Measurements from ENCODE around the gene GOPC.

GOPC gene

DNA sequence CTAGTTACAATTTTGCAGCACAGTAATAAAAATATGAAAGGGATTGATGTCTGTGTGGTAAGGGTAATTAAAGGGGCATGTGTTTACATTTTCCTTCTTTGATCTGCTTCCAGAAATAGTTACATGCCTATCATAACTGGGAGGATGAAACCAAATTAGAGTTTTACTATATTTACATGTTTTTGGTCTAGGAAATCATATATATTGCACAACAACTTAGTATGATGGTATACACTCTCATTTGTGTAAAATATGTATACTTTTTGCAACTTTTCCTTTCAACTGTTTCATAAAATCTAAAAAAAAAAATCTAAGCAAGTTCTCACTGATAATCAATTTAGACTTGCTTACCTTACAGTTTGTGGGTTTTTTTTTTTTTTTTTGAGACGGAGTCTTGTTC, 87.7 kb downstream of the GOPC start:
- no peak for DNase-seq (ENCODE audit: low read depth in 2 of 2)

DNA sequence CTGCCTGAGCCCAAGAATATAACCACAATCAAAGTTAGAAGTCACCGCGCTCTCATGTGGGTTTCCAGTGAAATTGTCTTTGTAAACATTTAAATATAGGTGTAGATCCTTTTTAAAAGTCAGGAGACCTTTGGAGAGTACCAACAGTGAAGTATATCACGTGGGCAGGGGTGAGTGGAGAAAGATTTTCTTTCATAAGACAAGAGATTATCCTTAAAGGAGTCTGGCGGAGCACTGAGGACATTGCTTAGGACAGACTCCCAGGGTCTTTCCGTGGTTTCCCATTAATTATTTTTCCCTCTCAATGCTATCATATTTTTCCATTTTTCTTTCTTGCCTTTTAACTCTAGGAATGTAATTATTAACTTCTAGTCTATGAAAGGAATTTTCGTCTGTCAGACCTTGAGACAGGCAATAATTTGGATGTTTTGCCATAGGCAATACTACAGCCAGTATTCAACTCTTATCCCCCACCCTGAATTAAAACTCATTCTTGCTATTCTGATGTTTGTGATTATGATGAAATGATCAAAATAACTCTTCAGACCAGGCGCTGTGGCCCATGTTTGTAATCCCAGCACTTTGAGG, 88.4 kb downstream of the GOPC start:
- DNase-seq (ENCODE audit: low read depth in 2 of 2): no peak

DNA sequence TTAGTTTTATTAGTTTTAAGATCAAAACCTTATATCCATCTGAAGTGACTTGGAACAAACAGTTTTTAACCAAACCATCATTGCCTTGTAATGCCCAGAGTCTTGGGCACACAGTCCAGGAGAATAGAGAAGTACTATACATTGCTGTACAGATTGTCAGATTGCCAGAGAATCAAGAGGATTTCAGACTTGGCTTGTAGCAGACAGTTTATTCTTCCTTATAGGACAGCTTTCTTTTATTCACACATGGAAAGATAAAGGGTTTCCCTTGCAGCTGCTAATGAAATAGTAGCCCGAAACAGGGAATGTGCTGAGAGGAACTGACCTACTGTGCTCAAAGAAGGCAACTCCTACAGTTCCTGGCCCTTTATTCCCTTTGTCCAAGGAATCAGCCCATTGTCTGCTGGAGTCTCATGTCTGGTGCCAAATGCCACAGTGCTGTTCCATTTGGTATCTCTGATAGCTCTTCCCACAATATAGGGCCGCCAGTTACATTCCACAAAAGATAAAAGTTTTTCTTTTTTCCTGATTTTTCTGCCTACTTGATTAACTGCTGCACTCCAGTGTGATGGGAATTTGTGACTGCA, 89.2 kb downstream of the GOPC start:
- no peak for DNase-seq (ENCODE audit: low read depth in 2 of 2)

DNA sequence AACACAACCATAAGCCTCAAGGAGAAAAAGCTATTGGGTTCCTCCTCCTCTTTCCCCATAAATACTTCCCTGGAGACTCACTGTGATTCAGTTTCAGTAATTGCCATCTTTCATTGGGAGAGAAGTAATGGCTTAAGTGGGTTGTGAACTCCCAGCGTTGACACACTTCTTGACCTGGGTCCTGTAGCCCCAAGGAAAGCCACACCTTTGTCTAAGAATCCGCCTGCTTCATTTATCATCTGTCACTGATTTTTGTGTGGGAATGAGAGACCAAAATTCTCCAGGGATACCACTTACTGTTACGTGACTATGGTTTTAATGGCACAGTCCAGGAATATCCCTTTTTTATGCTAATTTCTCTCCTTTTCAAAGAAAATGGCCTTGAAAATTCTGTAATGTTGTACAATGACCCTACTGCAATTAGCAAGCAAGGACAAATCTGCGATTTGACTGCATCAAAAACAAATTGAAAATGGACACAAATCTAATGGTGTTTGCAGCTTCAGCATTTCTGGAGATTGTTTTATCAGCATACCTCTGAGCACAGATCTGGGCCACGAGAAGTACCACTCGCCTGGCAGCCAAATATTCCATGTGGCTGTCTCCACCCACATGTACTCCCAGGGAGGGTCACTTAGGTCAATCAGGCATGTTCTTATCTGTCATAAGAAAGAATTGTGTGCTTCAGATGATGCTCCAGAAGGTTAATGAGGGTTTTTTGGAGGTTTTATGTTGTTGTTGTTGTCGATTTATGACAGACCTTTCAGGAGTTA, 90.1 kb downstream of the GOPC start:
- DNase-seq (ENCODE audit: low read depth in 2 of 2): no peak
